GM18519 (cell line): ENCODE measurements around the gene SHISA5.
A peak's percentile ranks its signal among the peaks of the same experiment; 100 is the strongest.
"Not testable (repeated sequence)": the region's sequence is repeated elsewhere in the genome, so short reads cannot be mapped to it uniquely, and the experiment has no call there.

Experiments
- ATAC-seq: cut with Tn5 transposase; IDR thresholded peaks from one replicate; pipeline ENCODE4 v1.9.1; 2021; ENCODE audit warnings: mild to moderate bottlenecking, moderate library complexity; ENCODE audit not compliant: unreplicated experiment, low FRiP score

SHISA5 gene

DNA sequence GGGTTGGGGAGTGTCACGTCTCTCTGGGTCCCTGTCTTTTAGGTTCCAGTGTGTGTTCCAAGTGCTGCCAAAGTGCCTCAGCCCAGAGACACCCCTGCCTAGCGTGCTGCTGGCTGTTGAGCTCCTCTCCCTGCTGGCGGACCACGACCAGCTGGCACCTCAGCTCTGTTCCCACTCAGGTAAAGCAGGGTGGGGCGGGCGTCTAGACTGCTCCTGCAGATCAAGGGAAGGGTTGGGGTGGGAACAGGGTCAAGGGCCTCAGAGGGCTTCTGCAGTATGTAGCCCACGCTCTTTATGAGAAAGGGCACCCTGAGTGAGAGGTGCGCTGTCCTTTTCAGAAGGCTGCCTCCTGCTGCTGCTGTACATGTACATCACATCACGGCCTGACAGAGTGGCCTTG is 40.3 kb downstream of the SHISA5 start:
- no peak for ATAC-seq

GRCh38 chr3:48461767-48462166 is 42.2 kb downstream of the SHISA5 start:
- not testable (repeated sequence) for ATAC-seq

DNA sequence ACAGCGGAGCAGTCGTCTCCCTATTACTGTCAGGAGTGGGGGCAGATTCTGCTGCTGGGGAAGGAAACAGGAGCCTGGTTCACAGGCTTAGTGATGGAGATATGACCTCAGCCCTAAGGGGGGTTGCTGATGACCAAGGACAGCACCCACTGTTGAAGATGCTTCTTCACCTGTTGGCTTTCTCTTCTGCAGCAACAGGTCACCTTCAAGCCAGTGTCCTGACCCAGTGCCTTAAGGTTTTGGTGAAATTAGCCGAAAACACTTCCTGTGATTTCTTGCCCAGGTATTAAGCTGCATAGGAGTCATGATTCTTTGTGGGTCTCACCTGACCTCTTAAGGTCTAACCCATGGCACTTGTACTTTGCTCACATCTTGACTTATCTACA is 43.5 kb downstream of the SHISA5 start:
- ATAC-seq: no peak

- ATAC-seq: no peak
These were observed 44.0 kb downstream of the SHISA5 start for GRCh38 chr3:48459773-48460516.

- no peak for ATAC-seq
These were observed 44.6 kb downstream of the SHISA5 start for GRCh38 chr3:48459331-48459730.

DNA sequence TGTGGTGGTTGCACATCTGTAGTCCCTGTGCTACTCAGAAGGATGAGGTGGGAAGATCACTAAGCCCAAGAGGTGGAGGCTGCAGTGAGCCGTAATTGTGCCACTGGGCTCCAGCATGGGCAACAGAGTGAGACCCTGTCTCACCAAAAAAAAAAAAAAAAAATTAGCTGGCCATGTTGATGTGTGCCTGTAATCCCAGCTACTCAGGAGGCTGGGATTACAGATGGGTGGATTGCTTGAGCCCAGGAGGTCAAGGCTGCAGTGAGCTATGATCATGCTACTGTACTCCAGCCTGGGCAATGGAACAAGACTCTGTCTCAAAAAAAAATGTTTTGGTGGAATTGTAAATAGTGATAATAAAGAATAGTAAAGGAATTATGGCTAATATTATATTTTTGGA is 47.5 kb downstream of the SHISA5 start:
- ATAC-seq: no peak

DNA sequence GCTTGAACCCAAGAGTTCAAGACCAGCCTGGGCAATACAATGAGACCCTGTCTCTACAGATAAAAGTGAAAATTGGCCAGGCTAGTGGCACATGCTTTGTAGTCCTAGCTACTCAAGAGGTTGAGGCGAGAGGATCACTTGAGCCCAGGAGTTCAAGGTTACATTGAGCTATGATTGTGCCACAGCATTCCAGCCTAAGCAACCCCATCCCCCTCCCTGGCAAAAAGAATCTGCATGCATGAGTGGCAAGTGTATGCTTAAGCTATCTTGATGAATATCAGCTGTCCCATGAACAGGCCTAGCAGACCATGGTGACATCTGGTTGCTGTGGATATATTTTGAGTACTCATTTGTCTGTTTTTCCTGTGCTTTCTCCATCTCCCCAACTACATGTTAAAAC is 52.7 kb downstream of the SHISA5 start:
- ATAC-seq: no peak

DNA sequence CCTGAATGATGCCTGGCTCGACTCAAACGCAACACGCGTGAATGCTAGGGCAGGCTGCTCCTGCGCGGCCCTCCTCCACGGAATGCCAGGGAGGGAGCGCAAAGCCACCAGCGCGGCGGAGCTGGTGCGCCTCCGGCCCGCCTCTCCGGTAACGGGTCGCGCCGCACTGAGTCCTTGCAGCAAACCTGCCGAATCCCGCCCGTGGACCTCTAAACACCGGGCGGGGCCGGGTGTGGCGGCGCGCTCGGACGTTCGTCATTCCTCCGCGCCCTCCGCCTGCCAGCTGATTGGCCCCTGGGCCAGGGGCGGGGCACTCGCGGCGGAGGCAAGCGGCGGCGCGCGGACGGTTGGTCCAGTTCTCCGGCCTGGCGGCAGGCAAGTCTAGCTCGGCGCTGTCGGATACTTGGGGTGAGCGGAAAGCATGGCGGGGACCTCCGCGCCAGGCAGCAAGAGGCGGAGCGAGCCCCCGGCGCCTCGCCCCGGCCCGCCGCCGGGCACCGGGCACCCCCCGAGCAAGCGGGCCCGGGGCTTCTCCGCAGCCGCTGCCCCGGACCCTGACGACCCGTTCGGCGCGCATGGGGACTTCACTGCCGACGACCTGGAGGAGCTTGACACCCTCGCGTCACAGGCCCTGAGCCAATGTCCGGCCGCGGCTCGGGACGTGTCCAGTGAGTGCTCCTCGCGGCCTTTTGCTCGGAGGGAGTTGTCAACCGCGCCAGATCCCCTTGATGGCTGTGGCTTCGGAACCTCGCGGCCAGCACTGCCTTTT is 57.4 kb downstream of the SHISA5 start, which contains the start of gene ATRIP:
TSS of gene ATRIP (plus strand) at position 313 of the 769 bp plus-strand sequence. CDS start at position 422, 109 bp downstream.
- peak; percentile 78 for ATAC-seq

- no peak for ATAC-seq
These were observed 57.9 kb downstream of the SHISA5 start for GRCh38 chr3:48446043-48446424.

- no peak for ATAC-seq
These were observed 58.6 kb downstream of the SHISA5 start for GRCh38 chr3:48445277-48445882.

DNA sequence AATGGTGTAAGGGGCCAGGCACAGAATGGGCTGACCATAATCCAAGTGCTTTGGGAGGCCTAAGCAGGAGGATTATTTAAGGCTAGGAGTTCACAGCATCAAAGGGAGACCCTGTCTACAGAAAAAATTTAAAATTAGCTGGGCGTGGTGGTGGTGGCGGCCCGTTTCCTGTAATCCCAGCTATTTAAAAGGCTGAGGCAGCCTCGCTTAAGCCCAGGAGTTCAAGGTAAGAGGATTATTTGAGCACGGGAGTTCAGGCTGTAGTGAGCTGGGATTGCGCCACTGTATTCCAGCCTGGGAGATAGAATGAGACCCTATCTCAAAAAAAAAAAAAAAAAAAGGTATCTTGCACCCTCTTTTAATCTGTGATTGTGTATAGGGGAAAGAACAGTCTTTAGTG is 62.0 kb downstream of the SHISA5 start:
- ATAC-seq: no peak

GRCh38 chr3:48440590-48440958 is 63.4 kb downstream of the SHISA5 start:
- ATAC-seq: no peak

DNA sequence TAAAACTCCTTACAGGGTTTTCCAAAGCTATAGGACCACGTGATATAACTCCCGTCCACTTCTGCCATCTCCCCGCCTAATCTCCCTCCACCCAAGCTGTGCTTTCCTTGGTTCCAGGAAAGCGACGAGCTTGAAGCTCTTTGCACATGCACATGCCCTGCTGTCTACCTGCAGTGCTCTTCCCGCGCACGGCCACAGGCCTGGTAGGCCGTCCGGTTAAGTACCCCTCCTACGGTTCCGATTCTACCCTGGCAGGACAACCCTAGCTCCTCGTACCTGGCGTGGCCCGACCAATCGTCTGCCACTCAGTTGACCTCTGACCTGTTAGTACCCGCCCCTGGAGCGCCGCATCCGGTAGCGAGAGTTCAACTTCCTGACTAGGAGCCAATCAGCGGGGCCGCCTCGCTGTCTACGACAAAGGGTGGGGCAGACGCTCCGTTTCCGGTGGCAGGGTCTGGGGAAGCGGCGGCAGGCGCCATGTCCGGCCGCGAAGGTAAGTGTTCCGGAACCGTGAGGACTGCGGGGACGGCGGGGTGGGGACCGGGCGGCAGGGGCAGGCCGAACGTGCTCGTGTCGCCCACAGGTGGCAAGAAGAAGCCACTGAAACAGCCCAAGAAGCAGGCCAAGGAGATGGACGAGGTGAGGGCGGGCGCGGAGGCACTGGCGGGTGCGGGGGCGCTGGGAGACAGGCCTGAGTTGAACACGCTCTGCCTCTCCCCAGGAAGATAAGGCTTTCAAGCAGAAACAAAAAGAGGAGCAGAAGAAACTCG is 64.0 kb downstream of the SHISA5 start, which contains the start of the genes CCDC51 and TMA7:
TSS of gene CCDC51 (minus strand) at position 300 of the 770 bp plus-strand sequence. CDS start 4,991 bp downstream, outside the sequence.
TSS of gene TMA7 (plus strand) at position 438 of the 770 bp plus-strand sequence. CDS start at position 478, 40 bp downstream.
- peak; percentile 85 for ATAC-seq

DNA sequence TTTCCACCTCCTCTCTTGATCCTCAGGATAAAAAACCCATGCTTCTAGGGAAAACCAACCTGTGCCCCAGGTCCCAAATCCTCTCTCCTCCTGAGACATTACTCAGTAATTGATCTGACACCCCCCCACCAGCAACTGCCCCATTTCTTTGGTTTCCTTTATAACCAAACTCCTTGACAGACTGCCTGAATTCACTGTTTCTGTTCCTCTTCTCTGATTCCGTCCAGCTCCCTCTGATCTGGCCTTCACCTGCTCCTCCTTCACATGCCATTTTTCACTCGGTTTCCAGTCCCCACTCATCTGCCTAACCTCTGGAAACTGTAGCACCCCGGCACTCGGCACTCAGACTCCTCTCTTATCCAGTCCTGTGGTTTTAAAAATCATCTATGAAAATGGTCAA is 66.2 kb downstream of the SHISA5 start:
- ATAC-seq: no peak

GRCh38 chr3:48436855-48437254 is 67.1 kb downstream of the SHISA5 start:
- no peak for ATAC-seq

DNA sequence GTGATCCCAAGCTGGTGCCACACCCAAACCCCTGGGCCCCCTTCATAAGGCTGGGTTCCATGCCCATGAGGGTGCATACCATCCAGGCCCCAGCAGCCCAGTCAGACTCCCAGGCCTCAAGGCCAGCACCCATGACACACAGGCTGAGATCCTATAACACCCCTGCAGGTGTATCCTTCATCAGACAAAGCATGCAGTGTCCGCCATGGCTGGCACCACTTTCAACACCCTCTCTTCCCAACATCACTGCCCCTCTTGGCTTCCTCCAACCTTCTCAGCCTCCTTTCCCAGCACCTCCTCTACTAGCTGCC is 67.5 kb downstream of the SHISA5 start:
- ATAC-seq: no peak

- ATAC-seq: no peak
These were observed 68.0 kb downstream of the SHISA5 start for GRCh38 chr3:48435774-48436476.

DNA sequence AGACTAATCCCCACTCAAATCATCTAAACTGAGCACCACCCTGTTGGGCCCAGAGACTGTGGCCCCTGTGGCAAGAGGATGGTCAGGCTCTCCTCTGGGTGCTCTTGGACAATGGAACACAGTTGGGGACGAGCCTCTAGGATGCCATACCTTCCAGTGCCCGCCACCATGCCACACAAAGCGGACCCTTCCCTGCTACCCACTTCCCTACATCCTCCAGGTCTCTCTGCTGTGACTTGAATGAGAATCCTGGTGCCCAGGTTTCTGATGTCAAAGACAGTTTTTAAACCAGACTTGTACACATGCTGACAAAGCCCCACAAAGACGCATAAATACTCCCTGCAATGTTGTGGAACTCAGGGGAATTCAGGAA is 68.8 kb downstream of the SHISA5 start:
- ATAC-seq: no peak

GRCh38 chr3:48434591-48435222 is 69.3 kb downstream of the SHISA5 start:
- ATAC-seq: no peak
